GM12878 (cell line): Measurements from ENCODE around the gene FAM167B. TPM values are rescaled to one million over a fixed set of nuclear protein-coding genes. Genes with fewer than 3 reads are reported as not detected.

Source experiments
- ATAC-seq: fragments of 200-7000 bp; cut with Tn5 transposase; 3 replicates; pipeline ENCODE4 v1.9.1; 2020; ENCODE audit warnings: mild to moderate bottlenecking, moderate library complexity
- BruUV-seq: library from RNA; stranded (reverse); fragments of 400-500 nt; replicated peaks from 2 replicates; lab custom pipeline; 2021; lab: Mats Ljungman, UMichigan
- CTCF ChIA-PET: fragments of 300-600 bp; sonication (Branson Sonifier 250); formaldehyde crosslinking; extraction: SDS; loops from one replicate; lab custom pipeline; 2021; ENCODE audit warnings: inconsistent platforms; lab: Yijun Ruan, JAX
- POLR2A ChIA-PET: fragments of 350-600 bp; formaldehyde crosslinking; extraction: SDS; loops from one replicate; lab custom pipeline; 2021; ENCODE audit warnings: inconsistent platforms; lab: Charles Lee
- RAD21 ChIA-PET: fragments of 300-600 bp; sonication (Branson Sonifier 250); formaldehyde crosslinking; loops from one replicate; lab custom pipeline; 2023; ENCODE audit warnings: antibody characterized with exemption; ENCODE audit not compliant: unreplicated experiment; lab: Charles Lee
- SMC1A ChIA-PET: fragments of 300-600 bp; sonication (Branson Sonifier 250); formaldehyde crosslinking; loops from one replicate; lab custom pipeline; 2023; ENCODE audit not compliant: unreplicated experiment, uncharacterized antibody; lab: Charles Lee
- DNase-seq: peaks from one replicate; pipeline ENCODE4 v3.0.0-alpha.2; 2011; ENCODE audit warnings: low read depth, low spot score
- FAIRE-seq: peaks from 3 replicates; lab custom pipeline; 2011; peaks lifted over from hg19 to GRCh38; lab: Jason Lieb, UNC
- H2AFZ ChIP-seq: 2 replicates; pipeline ENCODE4 v1.6.0; 2011; ENCODE audit warnings: low read depth, low read length, control low read depth; ENCODE audit not compliant: control insufficient read depth
- H3K27ac ChIP-seq: 2 replicates; pipeline ENCODE4 v1.5.1; 2011; ENCODE audit warnings: control low read depth; ENCODE audit not compliant: control insufficient read depth, insufficient read depth
- H3K27me3 ChIP-seq, 2 experiments: replicated peaks in 1 of 2; 2 replicates each; pipeline versions ENCODE4 v1.6.0 to v1.6.1; 2011; ENCODE audit warnings: low read length in 1 of 2; ENCODE audit not compliant: control insufficient read depth in 2 of 2, insufficient read depth in 2 of 2
- H3K36me3 ChIP-seq, 2 experiments: 2 replicates each; pipeline ENCODE4 v1.5.1; 2011; ENCODE audit warnings: low read length in 1 of 2; ENCODE audit not compliant: control insufficient read depth in 2 of 2, insufficient read depth in 2 of 2
- H3K4me1 ChIP-seq: 2 replicates; pipeline ENCODE4 v1.6.1; 2011; ENCODE audit warnings: mild to moderate bottlenecking, low read length, moderate library complexity, mixed read lengths; ENCODE audit not compliant: control insufficient read depth, insufficient read depth
- H3K4me2 ChIP-seq: 2 replicates; pipeline ENCODE4 v1.6.0; 2011; ENCODE audit warnings: control low read depth; ENCODE audit not compliant: control insufficient read depth, insufficient read depth
- H3K4me3 ChIP-seq: fragments of 200-600 bp; sonication (generic); 2 replicates; pipeline ENCODE4 v1.5.1; 2016
- H3K79me2 ChIP-seq: 2 replicates; pipeline ENCODE4 v1.6.0; 2011; ENCODE audit warnings: low read length; ENCODE audit not compliant: control insufficient read depth, insufficient read depth
- H3K9ac ChIP-seq: 2 replicates; pipeline ENCODE4 v1.8.0; 2011; ENCODE audit warnings: low read length, control low read depth, mixed read lengths; ENCODE audit not compliant: control insufficient read depth, insufficient read depth
- H3K9me3 ChIP-seq: replicated peaks from 3 replicates; pipeline ENCODE4 v1.5.1; 2011; ENCODE audit warnings: mild to moderate bottlenecking, low read length; ENCODE audit not compliant: control insufficient read depth, insufficient read depth
- H4K20me1 ChIP-seq: 2 replicates; pipeline ENCODE4 v1.6.0; 2011; ENCODE audit not compliant: control insufficient read depth, insufficient read depth
- CTCF ChIP-seq, 3 experiments: IDR thresholded peaks in 2 of 3; conservative IDR thresholded peaks in 1 of 3; 2 replicates each; pipeline ENCODE4 v1.5.1; 2011; ENCODE audit warnings: low read depth in 3 of 3, low read length in 3 of 3, mild to moderate bottlenecking in 3 of 3, control low read depth in 2 of 3, moderate library complexity in 2 of 3, inconsistent platforms in 1 of 3, mixed read lengths in 1 of 3; ENCODE audit not compliant: control insufficient read depth in 2 of 3, insufficient read depth in 1 of 3; ENCODE audit errors: extremely low read depth in 1 of 3
- ESRRA ChIP-seq: IDR thresholded peaks from 2 replicates; pipeline ENCODE4 v1.6.1; 2012; ENCODE audit warnings: mild to moderate bottlenecking, low read length, improper control_type of control experiment
- WGBS: methylation state at CpG from one replicate; pipeline ENCODE4 v1.1.6; 2016; ENCODE audit warnings: low lambda C conversion rate; ENCODE audit not compliant: insufficient replicate concordance, insufficient coverage; ENCODE audit errors: missing lambda C conversion rate; 5-methylcytosine and 5-hydroxymethylcytosine counted together
- in situ Hi-C: fragments of 300-500 bp; cut with MboI; formaldehyde crosslinking; loops from 9 replicates; pipeline ENCODE4 v1.14.3; 2018; ENCODE audit warnings: mixed read lengths
- intact Hi-C: fragments of 100-400 bp; cut with micrococcal nuclease; formaldehyde crosslinking; loops from one replicate; pipeline ENCODE4 v1.14.2; 2022; ENCODE audit not compliant: unreplicated experiment
- polyA plus RNA-seq, 11 experiments: library from polyadenylated mRNA; depleted of rRNA in 4 of 11; unstranded in 6 of 11; stranded (reverse) in 5 of 11; fragments of >200 nt; fragmentation: Nextera tagmentation in 4 of 11; fragmentation: Illumina TruSeq in 1 of 11; extraction: Ambion mirVana in 4 of 11; extraction: Trizol in 1 of 11; gene quantifications; 1 replicate in 1 of 11; 2 replicates in 10 of 11; pipeline versions ENCODE4 v1.2.1 to v1.2.3, GENCODE V29; 2011 to 2016; ENCODE audit warnings: inconsistent platforms in 2 of 11, missing spikeins in 2 of 11, low read depth in 1 of 11
- total RNA-seq, 4 experiments: library from RNA; depleted of rRNA in 3 of 4; stranded (reverse); fragments of >200 nt in 3 of 4; fragmentation: Illumina TruSeq in 1 of 4; extraction: Trizol in 1 of 4; gene quantifications; 2 replicates each; pipeline versions ENCODE4 v1.2.1 to v1.2.3, GENCODE V29; 2013 to 2021

FAM167B gene
- total and polyA plus RNA-seq, 10 of the 15 experiments (the other 5 are each of a cell fraction or from before 2014, with no cell fraction given): 0.07 to 1.2 (median 0.36) TPM; not detected in 2

GRCh38 chr1:32223683-32224082, 23.3 kb upstream of the FAM167B start:
- Histone ChIP-seq H3K27me3 (no peaks in the 10 kb centered on the region), H2AFZ (no peak overlapping the region), H3K27ac (0 out of 2 replicates have a peak overlapping the region, but pooled peaks have one; percentile 15), H3K4me2 (peak overlapping the region; percentile 84), H4K20me1 (no peaks in the 10 kb centered on the region), H3K4me3 (peak overlapping the region; percentile 89), H3K4me1 (peaks cover 12% of the 10 kb centered on the region), H3K79me2 (peaks cover 29% of the 10 kb centered on the region), H3K36me3 (peaks cover 10 to 22% of the 10 kb centered on the region in 2 experiments), H3K9ac (peak overlapping the region; percentile 99), H3K9me3 (no peaks in the 10 kb centered on the region)
- RAD21 ChIA-PET: interaction anchor here (1.0 to 2.1 kb wide), 8 partner anchors 17 to 171 kb away, joined by 3 to 7 read pairs (median 4); partner anchors contain the start of genes BSDC1 and CCDC28B
- intact Hi-C loops (no loop called here), in situ Hi-C loops (no loop called here)
- peak in 1 of 3 experiments; percentile 14; a peak in 1 of 6 replicates for TF ChIP-seq CTCF (IDR thresholded peaks at IDR 0.05 in 2 of 3, conservative IDR thresholded peaks at IDR 0.05 in 1 of 3; ENCODE audit: control insufficient read depth in 2 of 3, extremely low read depth in 1 of 3, insufficient read depth in 1 of 3, low read depth in 3 of 3, low read length in 3 of 3)
- no peak for TF ChIP-seq ESRRA
- CTCF ChIA-PET: interaction anchor here (1.0 to 6.0 kb wide), 7 partner anchors 8 to 176 kb away, joined by 4 to 46 read pairs (median 8); partner anchors contain the start of gene FAM167B
- ATAC-seq: no peak
- WGBS: 98% methylated on average over 3 of the region's 3 CpGs
- POLR2A ChIA-PET: interaction anchor here (0.5 to 1.5 kb wide), 6 partner anchors 17 to 116 kb away, joined by 3 to 7 read pairs (median 3); partner anchors contain the start of gene KPNA6
- FAIRE-seq: no peak
- no peak for DNase-seq
- TSS peak; percentile 64 for BruUV-seq
- SMC1A ChIA-PET: interaction anchor here (0.7 to 2.5 kb wide), 11 partner anchors 18 to 187 kb away, joined by 3 to 13 read pairs (median 4); partner anchors contain the start of gene BSDC1
